Skin of body (tissue), 2 donors: ENCODE measurements around the gene CBFA2T3. TPM values are rescaled to one million over a fixed set of nuclear protein-coding genes. Genes with fewer than 3 reads are reported as not detected.
"Not testable (repeated sequence)": the region's sequence is repeated elsewhere in the genome, so short reads cannot be mapped to it uniquely, and the experiment has no call there.

Experiments used
- DNase-seq: peaks from one replicate; lab custom pipeline; 2025; lab: John Stamatoyannopoulos, UW
- total RNA-seq: library from RNA; depleted of rRNA; stranded (reverse); fragments of >200 nt; gene quantifications from one replicate; pipeline ENCODE4 v1.2.3, GENCODE V29; 2014

CBFA2T3 gene
- total RNA-seq, 1 donor from 2014 or later: 1.7 TPM

DNA sequence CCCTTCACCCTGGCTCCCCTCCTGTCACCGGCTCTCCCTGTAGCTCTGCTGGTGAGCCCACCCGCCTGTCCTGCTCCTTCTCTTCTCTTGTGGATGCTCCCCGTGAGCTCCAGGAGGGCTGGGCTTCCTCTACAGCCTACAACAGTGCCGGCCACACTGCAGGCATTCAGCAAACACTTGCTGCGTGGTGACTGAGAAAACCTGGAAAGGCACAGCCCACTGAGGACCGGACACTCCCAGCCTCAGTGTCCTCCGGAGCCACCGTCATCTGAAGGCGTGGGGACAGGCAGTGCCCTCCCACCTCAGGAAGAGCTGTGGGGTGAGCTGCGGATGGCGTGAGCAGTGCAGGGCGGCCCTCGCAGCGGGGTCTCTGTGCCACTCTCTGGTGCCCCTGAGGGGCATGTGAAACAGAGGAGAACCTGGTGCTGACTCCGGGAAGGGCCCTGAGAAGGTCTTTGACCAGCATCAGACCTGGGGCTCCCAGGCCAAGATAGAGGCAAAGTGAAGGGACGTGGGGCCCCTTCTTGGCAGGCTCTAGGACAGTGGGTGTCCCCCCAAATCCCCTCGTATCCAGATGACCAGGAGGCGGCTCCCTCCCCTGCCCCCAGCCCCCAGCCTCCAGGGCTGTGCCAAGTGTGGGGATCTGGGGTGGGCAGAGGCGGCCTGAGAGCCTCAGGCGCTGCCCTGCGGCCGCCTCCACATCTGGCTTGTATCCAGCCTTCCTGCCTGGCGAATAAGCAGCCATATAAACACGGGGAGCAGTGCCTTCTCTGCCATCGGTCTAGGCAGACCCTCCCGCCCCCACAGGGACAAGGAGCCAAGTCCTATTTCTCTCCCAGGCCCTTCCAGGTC is 66.5 kb downstream of the CBFA2T3 start:
- no peak for DNase-seq

DNA sequence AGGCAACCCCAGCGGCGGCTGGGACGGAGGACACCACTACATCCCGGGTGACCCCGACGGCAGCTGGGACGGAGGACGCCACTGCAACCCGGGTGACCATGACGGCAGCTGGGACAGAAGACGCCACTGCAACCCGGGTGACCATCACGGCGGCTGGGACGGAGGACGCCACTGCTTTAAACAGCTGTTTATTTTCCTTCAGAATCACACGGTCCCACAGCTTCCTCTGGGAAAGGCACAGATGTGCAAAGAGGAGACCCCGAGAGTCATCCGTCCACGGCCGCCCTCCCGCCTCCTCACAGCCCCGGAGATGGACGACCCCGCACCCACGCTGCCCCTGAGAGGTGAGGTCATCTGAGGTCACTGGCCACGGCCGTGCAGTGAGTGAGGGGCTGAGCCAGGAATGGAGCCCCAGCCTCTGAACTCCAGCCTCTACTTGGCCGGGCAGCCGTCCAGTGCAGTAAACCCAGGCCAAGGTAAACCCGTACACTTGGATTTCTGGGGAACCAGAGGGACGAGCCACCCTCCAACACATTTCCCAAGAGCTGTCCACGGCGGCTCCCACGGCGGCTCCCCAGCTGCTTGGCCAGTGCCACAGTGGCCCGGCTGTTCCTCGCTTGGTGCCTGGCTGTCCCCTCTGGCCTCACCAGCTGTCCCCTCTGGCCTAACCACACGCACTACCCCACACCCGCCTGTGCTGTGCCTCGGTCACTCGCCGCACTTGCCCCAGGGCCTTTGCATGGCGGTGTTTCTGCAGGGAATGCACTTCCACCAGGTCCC is 67.4 kb downstream of the CBFA2T3 start:
- DNase-seq: no peak

DNA sequence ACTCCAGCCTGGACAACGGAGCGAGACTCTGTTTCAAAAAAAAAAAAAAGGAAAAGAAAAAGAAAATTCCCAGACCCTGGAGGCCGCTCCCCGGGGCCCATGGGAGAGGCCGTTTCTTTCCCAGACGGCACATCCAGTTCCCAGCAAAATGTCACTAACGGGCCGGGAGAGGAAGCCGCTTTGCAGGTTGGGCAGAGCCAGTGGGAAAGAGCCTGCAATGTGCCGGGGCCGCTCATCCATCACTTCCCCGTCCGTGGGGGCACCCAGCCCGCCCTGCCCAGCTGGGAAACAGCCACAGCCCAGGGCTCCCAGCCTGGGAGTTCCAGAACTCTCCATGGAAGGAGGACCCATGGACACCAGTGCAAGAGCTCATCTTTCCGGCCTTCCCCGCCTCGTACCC is 68.7 kb downstream of the CBFA2T3 start:
- no peak for DNase-seq

DNA sequence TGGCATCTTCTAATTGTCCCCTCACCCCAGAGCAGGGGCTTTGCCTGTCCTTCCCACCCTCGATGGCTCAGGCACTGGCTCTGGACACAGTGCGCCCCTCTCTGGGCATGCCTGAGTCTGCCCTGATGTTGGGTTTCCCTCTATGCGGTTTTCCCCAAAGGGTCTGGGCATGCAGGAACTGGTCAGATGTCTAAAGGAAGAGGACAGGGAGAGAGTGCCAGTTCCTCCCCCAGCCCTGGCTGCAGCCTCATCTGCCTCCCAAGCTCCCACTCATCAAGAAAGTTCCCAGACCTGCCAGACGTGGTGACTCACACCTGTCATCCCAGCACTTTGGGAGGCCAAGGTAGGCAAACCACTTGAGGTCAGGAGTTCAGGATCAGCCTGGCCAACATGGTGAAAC is 69.2 kb downstream of the CBFA2T3 start:
- no peak for DNase-seq

DNA sequence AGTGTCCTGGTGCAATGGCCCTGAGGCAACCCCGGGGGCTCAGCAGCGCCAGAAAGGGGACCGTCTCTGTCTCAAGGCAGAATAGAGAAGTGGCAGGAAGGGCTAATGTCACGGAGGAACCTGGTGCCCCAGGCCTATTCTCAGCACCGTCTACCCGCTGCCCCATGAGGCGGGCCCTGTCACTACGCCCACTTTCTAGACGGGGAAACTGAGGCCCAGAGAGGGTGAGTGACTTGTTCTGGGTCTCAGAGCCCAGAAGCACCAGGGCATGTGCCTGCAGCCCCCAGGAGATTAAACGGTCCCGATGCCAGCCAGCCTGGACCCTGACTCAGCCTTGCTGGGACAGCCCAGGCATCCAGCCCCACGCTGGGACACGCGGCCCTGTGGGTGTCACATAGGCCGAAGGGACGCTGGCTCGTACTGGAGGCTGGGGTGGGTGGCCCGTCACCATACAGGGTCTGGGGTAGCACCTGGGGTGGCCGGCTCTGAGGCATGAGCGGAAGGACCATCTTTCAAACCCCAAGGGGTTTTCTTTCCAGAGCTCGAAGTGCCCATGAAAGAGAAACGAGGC is 70.4 kb downstream of the CBFA2T3 start:
- no peak for DNase-seq

DNA sequence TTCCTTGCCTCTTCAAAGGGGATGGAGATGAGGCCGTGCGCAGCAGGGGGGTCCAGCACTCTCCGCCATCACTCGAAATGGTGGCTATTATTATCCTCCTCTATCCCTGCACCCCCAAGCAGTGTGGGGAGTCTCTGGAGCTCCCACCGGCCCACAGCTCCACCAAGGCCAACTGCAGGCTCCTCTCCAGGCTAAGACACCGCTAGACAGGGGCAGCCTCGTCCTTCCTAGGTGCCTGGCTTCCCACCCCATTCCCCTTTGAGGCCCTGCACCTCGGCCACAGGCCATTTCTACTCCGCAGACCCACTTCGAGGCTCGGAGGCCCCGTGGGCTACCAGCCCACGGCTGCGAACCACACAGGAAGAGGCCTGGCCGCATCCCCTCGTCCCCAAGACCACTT is 71.0 kb downstream of the CBFA2T3 start:
- DNase-seq: no peak

DNA sequence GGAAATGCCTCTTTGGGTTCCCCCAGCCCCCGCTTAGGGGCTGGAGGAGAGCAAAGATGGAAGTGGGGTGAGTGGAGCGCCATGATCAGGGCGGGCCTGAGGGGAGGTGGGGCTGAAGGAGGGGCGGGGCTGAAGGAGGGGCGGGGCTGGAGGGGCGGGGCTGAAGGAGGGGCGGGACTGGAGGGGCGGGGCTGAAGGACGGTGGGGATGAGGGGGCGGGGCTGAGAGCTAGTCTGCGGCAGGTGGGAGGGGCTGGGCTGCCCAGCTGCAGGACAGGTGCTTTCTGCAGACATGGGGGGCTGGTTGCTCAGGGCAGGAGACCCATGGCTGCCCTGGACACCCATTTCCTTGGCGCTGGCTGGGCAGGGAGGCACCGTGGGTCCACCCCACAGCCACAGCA is 71.4 kb downstream of the CBFA2T3 start:
- no peak for DNase-seq

DNA sequence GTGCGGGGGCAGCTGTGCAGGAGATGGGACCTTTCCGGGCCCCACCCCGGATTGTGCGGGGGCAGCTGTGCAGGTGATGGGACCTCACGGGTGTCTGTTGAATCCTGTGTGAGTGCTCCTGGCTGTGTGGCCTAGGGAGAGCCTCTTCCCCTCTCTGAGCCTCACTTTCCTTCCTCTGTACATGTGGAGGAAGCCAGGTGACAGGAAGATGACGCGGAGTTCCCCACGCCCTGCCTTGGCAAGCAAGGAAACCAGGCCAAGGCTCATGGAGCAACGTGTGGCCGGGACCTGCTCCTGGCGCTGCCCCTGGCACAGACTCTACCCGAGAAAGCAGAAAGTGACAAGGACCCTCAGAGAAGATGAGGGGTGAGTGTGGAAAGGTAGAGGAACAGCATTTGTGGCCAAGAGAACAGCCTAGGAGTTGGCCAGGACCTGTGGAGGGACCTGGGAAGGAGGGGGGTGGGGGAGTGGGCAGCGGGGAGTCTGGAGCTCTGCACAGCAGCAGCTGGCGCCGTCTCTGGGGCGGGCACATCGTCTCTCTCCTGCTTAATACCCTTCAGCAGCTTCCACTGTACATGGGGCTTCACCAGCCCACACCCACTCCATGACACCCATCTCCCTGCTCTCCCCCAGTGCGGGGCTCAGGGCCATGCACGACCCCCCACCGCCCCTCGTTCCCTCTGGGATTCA is 72.2 kb downstream of the CBFA2T3 start:
- DNase-seq: no peak

DNA sequence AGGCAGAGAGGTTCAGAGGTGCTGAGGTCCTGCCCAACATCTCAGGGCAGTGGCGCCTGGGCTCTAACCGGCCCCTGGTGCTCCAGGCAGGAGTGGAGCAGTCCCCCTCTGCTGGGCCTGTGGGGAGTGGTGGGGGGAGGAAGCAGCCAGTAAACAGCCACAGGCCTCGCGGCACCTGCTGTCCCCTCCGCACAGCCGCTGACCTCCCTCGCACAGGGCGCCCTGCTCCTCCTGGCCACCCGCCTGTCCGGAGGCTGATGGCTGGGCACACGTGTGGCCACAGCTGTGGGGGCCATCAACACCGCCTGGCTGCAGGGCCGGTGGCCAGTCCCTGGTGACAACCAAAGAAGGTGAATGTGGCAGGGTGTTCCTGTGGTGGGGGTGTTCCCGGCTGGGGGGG is 73.7 kb downstream of the CBFA2T3 start:
- DNase-seq: no peak

DNA sequence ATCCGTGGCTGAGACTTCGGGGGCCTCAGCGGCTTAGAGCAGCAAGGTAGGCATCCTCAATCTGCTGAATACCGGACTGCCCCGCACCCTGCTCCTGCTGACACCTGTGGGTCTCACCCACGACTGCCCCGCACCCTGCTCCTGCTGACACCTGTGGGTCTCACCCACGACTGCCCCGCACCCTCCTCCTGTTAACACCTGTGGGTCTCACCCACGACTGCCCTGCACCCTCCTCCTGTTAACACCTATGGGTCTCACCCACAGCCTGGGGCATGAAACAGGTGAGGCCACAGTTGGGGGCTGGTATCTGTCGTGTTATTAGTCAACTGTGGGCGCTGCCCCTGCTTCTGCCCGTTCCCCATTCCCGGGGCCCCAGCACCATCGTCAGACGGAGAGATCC is 74.3 kb downstream of the CBFA2T3 start:
- no peak for DNase-seq

DNA sequence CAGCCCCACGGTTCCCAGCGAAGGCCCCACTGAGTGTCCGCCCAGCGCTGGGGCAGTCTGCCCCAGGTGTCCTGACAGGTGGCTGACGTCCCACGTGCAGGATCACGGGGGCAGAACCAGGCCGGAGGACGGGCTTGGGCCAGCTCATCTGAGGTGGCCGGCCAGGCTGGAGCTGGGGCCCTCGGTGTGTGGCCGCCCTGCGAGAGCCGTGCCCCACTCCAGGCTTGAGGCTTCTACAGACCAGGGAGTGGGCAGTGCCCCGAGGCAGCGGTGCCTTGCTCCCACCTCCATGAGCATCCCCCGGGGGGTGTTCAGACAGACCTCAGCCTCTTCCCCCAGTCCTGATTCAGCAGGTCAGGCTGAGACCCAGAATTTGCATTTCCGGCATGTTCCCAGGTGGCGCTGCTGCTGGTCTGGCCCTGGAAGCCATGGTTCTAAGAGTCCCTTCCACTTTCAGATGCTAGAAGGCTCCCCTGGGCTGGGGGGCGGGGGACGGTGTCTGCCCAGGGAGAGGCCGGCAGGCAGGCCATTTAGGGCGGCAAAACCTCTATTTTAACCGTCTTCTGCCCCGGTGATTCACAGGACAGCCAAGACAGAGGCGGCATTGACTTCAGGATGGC is 75.2 kb downstream of the CBFA2T3 start:
- DNase-seq: no peak

DNA sequence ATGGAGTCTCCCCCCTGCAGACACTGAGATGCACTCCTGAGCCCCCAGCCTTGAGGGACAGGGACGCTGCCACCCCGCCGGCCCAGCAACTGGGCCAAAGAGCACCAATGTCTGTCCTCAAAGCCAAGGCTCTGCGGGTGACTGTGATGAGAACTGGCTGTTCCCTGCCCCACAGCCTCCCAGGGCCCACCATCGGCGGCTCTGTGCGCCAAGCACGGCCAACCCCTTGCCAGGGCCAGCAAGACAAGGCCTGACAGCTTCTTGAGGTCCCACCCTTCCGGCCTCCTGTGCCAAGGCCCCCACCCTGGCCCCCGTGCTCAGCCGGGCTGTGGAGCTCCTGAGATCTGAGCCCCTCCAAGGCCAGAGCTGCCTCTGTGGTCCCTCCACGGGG is 76.3 kb downstream of the CBFA2T3 start:
- DNase-seq: no peak

DNA sequence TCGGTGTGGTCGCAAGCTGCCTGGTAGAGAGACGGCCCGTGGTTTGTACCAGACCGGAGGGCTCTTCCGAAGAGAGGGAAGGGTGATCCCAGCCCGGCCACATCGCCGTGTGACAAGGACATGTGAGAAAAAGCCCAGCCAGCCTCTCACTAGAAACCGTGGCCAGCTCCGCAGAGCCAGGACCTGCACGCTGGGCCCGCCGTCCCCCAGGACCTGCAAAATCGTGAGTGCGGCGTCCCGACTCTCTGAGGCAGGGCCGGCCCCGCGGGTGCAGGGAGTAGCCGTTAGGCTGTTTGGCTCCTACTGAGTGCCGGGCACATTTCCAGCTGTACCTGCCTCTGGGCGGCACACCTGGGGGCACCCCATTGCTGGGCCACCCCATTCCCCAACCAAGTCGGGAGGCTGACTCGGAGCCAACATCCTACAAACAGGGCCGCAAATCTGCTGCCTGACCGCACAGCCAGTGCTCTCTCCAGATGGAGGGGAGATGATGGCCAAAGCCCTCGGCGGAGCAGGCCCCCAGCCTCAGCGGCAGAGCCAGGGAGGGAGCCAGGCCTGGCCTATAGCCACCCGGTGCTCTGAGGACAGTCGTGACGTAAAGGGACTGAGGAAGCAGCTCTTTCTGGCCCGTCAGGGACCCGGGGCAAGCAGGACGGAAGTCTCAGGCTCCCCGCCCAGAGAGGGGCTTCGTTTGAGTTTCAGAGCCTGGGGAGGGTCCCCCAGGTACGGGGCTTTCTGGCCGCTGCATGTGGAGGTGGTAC is 76.9 kb downstream of the CBFA2T3 start:
- DNase-seq: no peak

DNA sequence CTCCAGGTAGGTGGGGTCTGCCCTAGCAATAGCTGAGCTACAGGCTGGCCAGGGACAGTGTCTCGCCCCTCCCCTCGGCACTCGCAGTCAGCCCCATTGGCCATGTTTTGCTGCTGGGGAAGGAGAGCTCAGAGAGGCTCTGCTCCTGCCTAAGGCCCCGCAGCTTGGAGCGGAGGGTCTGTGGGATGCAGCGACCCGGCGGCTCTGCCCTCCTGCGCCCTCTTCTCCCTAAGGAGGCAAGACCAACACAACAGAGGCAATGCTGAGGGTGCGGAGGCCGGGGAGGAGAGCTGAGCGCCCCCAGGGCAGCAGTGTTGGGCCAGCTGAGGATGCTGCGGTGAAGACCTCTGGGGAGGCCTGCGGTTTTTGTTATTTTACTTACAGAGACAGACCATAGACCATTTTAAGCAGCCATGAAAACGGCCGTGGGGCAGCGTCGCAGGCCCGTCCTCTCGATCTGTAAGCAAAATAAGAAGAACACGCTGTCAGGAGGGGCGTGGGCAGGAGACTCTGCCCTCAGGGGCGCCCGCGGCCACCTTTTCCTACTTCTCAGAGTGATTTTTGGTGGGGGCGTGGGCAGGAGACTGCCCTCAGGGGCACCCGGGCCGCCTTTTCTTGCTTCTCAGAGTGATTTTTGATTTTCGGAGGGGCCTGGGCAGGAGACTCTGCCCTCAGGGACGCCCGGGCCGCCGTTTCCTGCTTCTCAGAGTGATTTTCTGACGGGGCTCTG is 79.1 kb downstream of the CBFA2T3 start:
- no peak for DNase-seq

DNA sequence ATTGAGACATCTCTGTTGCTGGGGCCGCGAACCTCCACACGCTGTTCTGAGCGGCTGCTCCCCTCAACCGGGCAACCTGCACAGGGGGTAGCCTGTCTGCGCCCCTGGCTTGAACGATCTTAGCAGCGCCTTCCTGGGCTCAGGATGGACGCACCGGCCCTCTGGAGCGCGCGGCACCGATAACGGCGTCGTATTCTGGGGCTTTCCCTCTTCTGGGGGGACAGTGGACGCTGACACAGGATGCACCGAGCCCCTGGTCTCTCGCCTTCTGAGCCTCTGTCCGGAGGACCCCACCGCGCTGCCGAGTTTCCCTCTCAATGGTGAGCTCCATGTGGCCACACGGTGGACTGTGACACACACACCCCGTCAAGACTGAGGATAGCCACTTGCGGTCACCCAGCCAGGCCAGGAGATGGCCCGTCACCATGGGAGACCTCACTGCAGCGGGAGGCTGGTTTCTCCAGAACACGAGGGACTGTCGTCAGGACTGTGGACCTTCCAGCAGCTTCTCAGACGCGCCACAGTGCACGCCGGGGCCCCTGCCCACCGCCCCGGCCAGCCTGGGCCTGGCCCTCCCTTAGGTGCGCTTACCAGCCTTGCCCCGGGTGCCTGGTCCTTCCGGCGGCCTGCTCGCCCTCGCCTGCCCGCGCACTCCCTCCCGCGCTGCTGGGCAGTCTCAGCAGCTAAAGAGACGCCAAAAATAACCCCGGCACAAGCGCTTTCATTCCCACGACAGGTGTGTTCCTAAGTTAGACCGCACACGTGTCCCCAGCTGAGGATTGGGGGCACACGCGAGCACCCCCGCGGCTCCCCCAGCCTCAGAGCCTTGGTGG is 80.6 kb downstream of the CBFA2T3 start:
- no peak for DNase-seq

DNA sequence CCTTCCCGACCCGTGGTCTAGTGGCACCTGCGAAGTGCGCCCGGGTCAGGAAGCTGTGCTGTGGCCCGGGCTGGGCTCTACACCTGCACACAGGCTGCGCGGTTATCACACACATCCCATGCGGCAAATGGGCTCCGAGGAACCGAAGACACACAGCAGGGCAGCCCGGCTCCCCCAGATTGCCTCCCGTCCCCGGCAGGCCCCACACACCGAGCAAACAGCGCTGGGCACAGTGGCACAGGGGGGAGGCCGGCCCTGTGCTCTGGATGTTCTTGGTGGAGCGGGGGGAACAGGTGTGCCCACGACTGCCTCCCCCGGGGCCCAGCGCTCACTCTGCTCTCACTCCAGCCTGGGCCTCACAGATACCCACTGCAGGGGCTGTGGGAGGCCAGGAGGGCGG is 81.7 kb downstream of the CBFA2T3 start:
- DNase-seq: no peak

DNA sequence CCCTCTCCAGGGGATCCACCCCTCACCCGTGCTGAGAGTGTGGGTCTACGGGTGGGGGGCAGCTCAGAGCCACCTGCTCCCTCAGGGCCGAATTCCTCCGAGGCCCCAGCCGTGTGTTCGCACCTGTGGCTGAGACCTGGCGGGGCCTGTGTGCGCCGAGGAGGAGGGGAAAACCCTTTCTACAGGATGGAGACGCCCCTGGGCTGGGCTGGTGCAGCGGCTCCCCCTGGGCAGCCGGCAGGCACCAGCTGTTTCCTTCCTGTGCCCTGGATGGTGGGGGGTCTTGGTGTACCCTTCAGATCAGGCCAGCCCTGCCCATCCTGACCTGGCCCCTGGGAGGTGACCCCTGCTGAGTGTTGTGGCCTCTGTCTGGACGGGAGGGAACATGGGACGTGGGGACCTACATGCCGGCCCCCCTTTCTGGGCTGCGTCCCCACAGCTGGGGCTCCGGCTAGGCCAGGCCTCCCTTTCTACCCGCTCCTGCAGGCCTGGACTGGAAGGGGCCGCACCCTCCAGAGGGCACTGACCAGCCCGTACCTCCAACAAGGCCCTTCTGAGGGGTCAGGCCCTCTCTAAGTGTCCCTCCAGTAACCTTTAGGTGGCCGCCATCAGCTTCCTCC is 82.2 kb downstream of the CBFA2T3 start:
- no peak for DNase-seq

DNA sequence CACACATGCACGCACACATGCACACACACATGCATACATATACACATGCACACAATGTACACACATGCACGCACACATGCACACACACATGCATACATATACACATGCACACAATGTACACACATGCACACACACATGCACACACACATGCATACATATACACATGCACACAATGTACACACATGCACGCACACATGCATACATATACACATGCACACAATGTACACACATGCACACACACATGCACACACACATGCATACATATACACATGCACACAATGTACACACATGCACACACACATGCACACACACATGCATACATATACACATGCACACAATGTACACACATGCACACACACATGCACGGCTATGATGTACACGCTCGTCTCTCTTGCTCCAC is 82.7 kb downstream of the CBFA2T3 start:
- DNase-seq: not testable (repeated sequence)
